Progenitor cell of endocrine pancreas (in vitro differentiated cells): ENCODE measurements around the gene GABBR2. TPM values are rescaled to one million over a fixed set of nuclear protein-coding genes. Genes with fewer than 3 reads are reported as not detected.

Source experiments
- DNase-seq: peaks from one replicate; pipeline ENCODE4 v3.0.0; 2021; ENCODE audit warnings: low spot score; ENCODE audit not compliant: unreplicated experiment
- H3K27ac Mint-ChIP-seq: 2 replicates; pipeline ENCODE4 v1.8.0; 2021; ENCODE audit warnings: mild to moderate bottlenecking, moderate library complexity, mixed read lengths
- H3K27me3 Mint-ChIP-seq: 2 replicates; pipeline ENCODE4 v1.8.0; 2021; ENCODE audit warnings: mixed read lengths
- H3K36me3 Mint-ChIP-seq: 2 replicates; pipeline ENCODE4 v1.8.0; 2022; ENCODE audit warnings: mixed read lengths; ENCODE audit not compliant: insufficient read depth
- H3K4me1 Mint-ChIP-seq: 2 replicates; pipeline ENCODE4 v1.8.0; 2021; ENCODE audit warnings: low read depth, mixed read lengths
- H3K4me3 Mint-ChIP-seq: 2 replicates; pipeline ENCODE4 v1.8.0; 2021; ENCODE audit warnings: low read depth, mild to moderate bottlenecking, moderate library complexity, mixed read lengths
- H3K9me3 Mint-ChIP-seq: 2 replicates; pipeline ENCODE4 v1.8.0; 2021; ENCODE audit warnings: low read depth, mixed read lengths
- total RNA-seq: library from RNA; stranded (reverse); gene quantifications from 2 replicates; pipeline ENCODE4 v1.2.1, GENCODE V29; 2021
- TF ChIP-seq, protein P1 (sequence below): fragments of 200-600 bp; sonication (generic); IDR thresholded peaks from one replicate; pipeline ENCODE4 v1.5.0; 2021; ENCODE audit warnings: antibody characterized with exemption, mild to moderate bottlenecking; ENCODE audit not compliant: unreplicated experiment

Gene GABBR2
- total RNA-seq, 1 donor from 2014 or later: 0.84 TPM

DNA sequence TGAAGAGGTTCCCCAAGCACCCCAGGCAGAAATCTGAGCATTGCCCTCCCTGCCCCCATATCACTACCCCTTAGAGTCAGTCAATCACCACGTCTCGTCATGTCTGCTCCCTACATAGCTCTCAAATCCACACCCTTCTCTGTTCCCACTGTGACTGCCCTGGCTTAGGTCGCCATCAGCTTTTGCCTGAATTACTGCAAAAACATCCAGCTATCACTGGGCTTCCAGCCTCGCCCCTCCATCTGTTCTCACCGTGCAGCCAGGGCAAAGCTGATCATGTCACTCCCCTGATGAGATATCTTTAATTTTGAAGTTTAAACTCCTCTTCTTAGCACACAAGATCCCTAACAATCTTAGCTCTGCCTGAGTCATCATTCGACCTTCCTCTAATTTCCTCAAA lies 363.7 kb downstream of the GABBR2 start:
- Mint-ChIP-seq H3K27ac (no peak overlapping the region), H3K36me3 (no peaks in the 10 kb centered on the region), H3K4me1 (no peaks in the 10 kb centered on the region), H3K4me3 (no peak overlapping the region), H3K27me3 (peaks cover 13% of the 10 kb centered on the region), H3K9me3 (no peaks in the 10 kb centered on the region)
- TF ChIP-seq, protein P1, sequence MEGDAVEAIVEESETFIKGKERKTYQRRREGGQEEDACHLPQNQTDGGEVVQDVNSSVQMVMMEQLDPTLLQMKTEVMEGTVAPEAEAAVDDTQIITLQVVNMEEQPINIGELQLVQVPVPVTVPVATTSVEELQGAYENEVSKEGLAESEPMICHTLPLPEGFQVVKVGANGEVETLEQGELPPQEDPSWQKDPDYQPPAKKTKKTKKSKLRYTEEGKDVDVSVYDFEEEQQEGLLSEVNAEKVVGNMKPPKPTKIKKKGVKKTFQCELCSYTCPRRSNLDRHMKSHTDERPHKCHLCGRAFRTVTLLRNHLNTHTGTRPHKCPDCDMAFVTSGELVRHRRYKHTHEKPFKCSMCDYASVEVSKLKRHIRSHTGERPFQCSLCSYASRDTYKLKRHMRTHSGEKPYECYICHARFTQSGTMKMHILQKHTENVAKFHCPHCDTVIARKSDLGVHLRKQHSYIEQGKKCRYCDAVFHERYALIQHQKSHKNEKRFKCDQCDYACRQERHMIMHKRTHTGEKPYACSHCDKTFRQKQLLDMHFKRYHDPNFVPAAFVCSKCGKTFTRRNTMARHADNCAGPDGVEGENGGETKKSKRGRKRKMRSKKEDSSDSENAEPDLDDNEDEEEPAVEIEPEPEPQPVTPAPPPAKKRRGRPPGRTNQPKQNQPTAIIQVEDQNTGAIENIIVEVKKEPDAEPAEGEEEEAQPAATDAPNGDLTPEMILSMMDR: no peak
- DNase-seq: no peak

DNA sequence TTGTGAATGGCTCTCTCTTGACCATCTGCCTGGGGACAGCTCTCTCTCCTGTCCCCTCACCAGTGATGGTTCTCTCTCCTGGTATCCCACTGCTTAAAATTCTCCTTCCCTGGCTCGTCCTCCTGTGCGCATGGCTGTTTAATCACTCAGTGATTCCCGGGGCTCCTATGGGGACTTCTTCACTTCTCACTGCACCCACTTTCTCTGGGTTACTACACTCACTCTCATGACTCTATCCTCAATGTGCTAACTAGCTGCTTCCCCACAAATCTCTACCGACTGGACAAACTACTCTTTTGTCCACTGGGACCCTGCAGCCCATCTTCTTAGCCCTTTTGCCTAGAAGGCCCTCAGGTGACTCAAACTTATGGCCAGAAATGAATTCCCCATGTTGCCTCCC lies 364.2 kb downstream of the GABBR2 start:
- TF ChIP-seq, protein P1: no peak
- DNase-seq: no peak

DNA sequence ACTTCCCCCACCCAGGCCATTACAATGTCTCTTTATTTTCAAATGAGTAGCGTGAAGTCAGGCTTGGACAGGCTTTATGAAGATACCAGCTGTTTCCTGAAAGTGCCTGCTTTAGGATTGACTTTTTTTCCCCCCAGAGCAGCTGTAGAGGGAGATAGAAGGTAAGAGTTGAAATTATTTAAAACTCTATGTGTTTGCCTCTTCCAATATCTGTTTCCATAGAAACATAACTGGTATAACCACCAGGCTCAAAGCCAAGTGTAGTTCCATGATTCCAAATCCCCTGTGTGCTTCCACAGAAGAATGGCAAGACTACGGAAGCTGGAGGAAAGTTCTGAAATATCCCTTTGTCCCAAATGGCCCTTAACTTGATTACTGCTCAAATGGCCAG lies 365.9 kb downstream of the GABBR2 start:
- H3K4me3 Mint-ChIP-seq: no peak overlapping the region
- H3K4me1 Mint-ChIP-seq: no peaks in the 10 kb centered on the region
- no peaks in the 10 kb centered on the region for H3K9me3 Mint-ChIP-seq
- no peak overlapping the region for H3K27ac Mint-ChIP-seq
- TF ChIP-seq, protein P1: no peak
- no peak for DNase-seq
- H3K36me3 Mint-ChIP-seq: no peaks in the 10 kb centered on the region
- peaks cover 13% of the 10 kb centered on the region for H3K27me3 Mint-ChIP-seq

More for the DNA sequence above, 364.2 kb downstream of the GABBR2 start:
- H3K4me1 Mint-ChIP-seq: no peaks in the 10 kb centered on the region
- peaks cover 13% of the 10 kb centered on the region for H3K27me3 Mint-ChIP-seq
- H3K36me3 Mint-ChIP-seq: no peaks in the 10 kb centered on the region
- no peak overlapping the region for H3K27ac Mint-ChIP-seq
- H3K9me3 Mint-ChIP-seq: no peaks in the 10 kb centered on the region
- H3K4me3 Mint-ChIP-seq: no peak overlapping the region

DNA sequence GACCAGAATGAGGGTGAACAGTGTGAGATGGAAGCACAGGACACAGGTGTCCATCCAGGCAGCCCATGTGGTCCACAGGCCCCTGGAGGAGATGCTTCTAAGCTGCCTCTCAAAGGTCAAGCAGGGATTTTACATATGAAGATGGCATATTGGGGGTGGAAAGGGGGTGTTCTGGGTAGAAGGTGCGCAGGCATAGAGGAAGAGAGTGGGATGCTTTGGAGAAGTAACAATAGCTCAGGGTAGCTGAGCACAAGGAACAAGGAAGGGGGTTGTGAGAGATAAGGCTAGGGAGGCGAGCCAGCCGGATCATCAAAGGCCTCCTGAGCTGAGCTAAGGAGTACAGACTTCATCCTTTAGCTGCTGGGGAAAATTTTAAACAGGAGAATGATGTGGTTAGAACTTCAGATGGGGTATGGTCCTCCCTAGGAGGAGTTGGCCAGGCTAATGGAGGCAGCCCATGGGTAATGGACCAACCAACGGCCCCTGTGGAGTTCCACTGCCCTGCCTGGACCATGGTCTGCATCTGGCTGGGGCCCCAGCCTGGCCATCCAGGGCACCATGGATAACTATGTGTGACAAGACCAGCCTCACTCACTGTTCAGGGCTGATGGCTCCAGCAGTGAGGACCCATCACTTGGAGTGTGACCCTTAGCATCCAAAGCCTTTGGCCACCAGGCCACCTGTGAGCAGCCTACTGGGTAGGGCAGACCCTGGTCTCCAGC lies 366.5 kb downstream of the GABBR2 start:
- no peaks in the 10 kb centered on the region for H3K4me1 Mint-ChIP-seq
- TF ChIP-seq, protein P1: no peak
- no peak overlapping the region for H3K4me3 Mint-ChIP-seq
- peaks cover 13% of the 10 kb centered on the region for H3K27me3 Mint-ChIP-seq
- no peak overlapping the region for H3K27ac Mint-ChIP-seq
- no peaks in the 10 kb centered on the region for H3K36me3 Mint-ChIP-seq
- no peak for DNase-seq
- H3K9me3 Mint-ChIP-seq: no peaks in the 10 kb centered on the region

DNA sequence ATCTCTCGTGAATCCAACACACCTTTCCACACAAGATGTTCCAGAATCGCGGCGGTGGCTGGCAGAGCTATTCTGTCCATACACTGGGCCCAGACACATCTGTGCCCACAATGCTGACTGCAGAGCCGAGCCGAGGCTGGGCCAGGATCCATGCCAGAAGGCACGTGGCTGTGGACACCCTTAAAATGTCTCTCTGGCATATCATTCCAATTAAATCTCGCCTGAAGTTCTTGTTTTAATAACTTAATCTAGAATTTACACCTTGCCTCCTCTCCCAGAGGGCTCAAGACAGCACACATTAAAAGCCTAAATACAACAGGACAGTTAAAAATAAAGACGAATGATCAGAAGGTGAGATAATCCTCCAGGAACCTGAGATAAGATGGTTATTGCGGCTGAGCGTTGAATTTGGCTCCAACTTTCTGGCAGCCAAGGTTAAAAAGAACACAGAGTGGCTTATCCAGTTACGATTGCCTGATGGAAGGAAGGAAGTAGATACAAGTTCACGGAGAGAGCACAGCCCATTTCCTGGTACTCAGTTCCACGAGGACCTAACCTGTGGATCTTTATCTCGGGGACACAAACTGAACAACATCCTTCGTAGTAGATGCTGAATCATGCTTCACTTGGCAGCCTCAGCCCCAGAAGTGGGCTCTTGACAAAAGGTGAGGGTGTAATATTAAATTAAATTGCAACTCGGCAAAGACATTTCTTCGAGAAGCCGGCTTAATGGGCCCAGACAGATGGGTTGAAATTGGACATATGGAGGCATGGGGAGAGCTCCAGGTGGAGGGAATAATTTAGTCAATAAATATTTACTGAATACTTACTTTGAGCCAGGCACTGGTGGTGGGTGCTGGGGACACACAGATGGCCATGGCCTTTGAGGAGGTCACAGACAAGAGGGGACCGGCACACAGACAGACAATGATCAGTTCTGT lies 367.3 kb downstream of the GABBR2 start:
- TF ChIP-seq, protein P1: no peak
- Mint-ChIP-seq H3K27me3 (peaks cover 11% of the 10 kb centered on the region), H3K4me1 (no peaks in the 10 kb centered on the region), H3K36me3 (no peaks in the 10 kb centered on the region), H3K4me3 (no peak overlapping the region), H3K9me3 (no peaks in the 10 kb centered on the region), H3K27ac (no peak overlapping the region)
- no peak for DNase-seq
